ENCODE data around the gene PRKAR2A.
"Not testable (repeated sequence)": the region's sequence is repeated elsewhere in the genome, so short reads cannot be mapped to it uniquely, and the experiment has no call there.

The PRKAR2A gene

GRCh38 chr3:48770192-48770502 is 77.5 kb downstream of the PRKAR2A start:
- DNase-seq, result peak; percentile 25

- no peak for DNase-seq
Observed at GRCh38 chr3:48765376-48765775, 82.3 kb downstream of the PRKAR2A start.

- DNase-seq, result no peak
Observed at GRCh38 chr3:48762816-48763215, 84.9 kb downstream of the PRKAR2A start.

DNA sequence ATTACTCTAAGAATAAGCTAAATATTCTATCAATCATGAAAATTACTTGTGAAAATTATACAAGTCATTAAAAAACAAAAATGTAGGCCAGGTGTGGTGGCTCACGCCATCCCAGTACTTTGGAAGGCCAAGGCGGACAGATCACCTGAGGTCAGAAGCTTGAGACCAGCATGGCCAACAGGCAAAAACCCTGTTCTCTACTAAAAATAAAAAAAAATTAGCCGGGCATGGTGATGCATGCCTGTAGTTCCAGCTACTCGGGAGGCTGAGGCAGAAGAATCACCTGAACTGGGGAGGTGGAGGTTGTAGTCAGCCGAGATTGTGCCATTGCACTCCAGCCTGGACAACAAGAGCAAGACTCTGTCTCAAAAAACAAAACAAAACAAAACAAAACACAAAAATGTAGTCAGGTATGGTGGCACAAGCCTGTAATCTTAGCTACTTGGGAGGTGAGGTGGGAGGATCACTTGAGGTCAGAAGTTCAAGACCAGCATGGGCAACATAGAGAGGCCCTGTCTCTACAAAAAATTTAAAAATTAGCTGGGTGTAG is 87.6 kb downstream of the PRKAR2A start:
- DNase-seq, result not testable (repeated sequence)

DNA sequence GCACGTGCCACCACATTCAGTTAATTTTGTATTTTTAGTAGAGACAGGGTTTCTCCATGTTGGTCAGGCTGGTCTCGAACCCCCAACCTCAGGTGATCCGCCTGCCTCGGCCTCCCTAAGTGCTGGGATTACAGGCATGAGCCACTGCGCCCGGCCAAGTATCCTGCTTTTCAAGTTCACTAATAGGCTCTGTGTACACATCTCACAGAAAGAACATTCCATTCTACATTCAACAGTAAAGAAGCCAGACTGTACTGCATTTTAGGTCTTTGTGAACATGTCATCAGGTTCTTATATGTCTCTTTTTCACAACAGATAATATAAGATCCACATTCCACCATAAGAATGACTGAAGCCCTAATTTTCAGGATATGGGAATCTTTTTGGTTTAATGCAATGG is 88.1 kb downstream of the PRKAR2A start:
- DNase-seq, result not testable (repeated sequence)

- DNase-seq, result no peak
Observed at GRCh38 chr3:48759071-48759470, 88.6 kb downstream of the PRKAR2A start.

- DNase-seq, result no peak
Observed at GRCh38 chr3:48756640-48757039, 91.0 kb downstream of the PRKAR2A start.

DNA sequence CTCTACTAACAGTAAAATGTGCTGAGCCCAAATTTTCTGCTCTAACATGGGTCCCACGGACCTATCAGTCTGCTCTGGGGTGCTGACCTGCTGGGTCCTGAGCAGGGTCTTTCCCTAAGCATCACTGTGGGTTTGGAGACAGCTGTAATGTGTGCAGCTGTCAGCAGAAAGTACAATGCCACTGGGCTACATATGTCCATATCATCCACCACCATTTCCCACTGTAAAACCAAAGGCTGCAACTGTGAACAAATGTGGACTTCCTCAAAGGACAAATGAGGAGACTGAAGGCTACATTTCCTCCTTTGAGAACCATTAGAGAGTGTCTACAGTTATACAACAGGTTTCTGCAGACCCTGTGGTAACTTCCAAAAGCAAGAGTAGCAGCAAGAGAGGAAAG is 96.8 kb downstream of the PRKAR2A start:
- DNase-seq, result no peak

DNA sequence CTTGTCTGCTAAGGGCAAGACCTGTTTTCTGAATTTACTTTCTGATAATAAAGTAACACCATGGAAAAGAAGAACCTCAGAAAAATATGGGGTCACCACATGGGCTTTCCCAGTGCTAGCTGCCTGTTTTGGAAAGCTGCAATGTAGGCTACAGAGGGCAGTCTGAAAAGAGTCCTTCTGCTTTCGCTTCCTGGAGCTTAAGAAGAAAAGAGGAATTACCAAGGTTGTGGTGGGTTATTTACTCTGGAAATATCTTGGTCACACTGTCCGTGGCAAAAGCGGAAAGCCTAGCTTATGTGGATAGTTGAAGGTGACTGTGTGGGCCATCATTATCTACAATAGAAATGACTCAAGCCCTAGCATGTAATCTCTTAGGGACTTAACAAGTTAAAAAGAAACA is 98.9 kb downstream of the PRKAR2A start:
- DNase-seq, result no peak

GRCh38 chr3:48747706-48748105 is 100.0 kb downstream of the PRKAR2A start:
- DNase-seq, result no peak

- DNase-seq, result no peak
Observed at GRCh38 chr3:48747015-48747615, 100.6 kb downstream of the PRKAR2A start.

GRCh38 chr3:48743773-48744172 is 103.9 kb downstream of the PRKAR2A start:
- no peak for DNase-seq

DNA sequence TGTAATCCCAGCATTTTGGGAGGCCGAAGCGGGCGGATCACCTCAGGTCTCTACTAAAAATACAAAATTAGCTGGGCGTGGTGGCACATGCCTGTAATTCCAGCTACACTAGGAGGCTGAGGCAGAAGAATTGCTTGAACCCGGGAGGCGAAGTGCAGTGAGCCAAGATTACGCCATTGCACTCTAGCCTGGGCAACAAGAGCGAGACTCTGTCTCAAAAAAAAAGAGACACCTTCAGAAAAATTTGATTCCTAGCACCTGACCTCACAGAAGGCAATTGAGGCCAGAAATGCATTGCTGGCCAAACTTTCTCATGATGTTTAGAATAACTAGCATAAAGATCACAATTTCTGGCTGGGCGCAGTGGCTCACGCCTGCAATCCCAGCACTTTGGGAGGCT is 106.4 kb downstream of the PRKAR2A start:
- DNase-seq, result not testable (repeated sequence)

DNA sequence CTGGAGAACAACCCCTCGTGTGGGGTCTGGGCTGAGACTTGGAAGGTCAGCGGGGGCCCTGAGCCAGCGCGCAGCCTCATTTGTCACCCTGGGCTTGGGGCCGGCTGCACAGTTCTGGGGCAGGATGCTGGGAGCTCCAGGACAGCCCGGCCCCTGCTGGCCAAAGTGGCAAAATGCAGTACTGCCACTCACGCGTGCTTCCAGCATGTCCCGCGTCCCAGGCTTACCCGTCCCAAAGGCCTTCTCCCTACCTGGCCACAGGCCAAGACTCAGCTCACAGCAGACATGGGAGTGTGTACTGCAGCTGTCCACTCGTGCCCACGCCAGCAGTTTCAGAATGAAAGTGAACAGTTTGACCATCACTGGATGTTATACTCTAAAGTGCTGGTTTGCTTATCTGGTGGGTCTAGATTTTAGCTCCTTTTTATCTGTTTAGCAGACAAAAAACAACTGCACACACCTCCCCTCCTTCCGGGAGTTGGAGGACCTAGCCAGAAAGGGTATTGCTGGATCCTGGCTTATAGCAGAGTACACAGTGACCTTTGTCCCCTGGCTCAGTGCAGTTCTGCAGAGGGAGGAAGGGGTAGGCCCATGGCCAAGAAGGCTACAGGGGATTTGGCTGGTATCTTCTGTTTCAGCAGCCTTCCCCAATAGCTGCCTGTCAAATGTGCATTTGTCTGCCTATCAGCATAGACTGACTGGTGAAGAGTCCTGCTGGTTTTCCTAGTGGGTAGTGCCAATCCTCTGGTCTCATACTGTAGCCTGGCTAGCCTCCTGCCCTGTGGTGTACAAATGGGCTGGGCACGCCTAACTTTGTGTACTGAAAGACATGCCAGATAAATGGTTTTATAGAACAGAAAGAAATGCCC is 107.5 kb downstream of the PRKAR2A start:
- peak; percentile 57 for DNase-seq

GRCh38 chr3:48739617-48739954 is 108.1 kb downstream of the PRKAR2A start:
- DNase-seq, result no peak

GRCh38 chr3:48738926-48739616 is 108.6 kb downstream of the PRKAR2A start:
- no peak for DNase-seq

DNA sequence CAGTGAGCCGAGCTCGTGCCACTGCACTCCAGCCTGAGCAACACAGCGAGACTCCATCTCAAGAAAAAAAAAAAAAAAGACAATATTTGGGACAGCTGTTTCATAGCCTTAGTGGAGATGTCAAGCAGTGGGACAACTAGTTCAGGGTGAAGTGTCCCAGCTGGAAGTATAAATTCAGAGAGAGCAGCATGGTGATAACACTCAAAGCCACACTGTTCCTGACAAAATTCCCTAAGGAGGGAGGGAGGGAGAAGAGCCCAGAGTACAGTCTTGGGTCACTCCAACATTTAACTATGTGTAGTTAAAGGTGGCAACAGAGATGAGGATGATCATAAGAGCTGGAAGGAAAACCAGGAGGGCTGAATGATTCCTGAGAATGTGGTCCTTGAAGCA is 109.5 kb downstream of the PRKAR2A start:
- DNase-seq, result no peak

GRCh38 chr3:48735075-48735767 is 112.5 kb downstream of the PRKAR2A start:
- not testable (repeated sequence) for DNase-seq

GRCh38 chr3:48734541-48734940 is 113.1 kb downstream of the PRKAR2A start:
- not testable (repeated sequence) for DNase-seq

- DNase-seq, result not testable (repeated sequence)
Observed at GRCh38 chr3:48733752-48734518, 113.7 kb downstream of the PRKAR2A start.

- DNase-seq, result no peak
Observed at GRCh38 chr3:48727511-48727910, 120.2 kb downstream of the PRKAR2A start.

DNA sequence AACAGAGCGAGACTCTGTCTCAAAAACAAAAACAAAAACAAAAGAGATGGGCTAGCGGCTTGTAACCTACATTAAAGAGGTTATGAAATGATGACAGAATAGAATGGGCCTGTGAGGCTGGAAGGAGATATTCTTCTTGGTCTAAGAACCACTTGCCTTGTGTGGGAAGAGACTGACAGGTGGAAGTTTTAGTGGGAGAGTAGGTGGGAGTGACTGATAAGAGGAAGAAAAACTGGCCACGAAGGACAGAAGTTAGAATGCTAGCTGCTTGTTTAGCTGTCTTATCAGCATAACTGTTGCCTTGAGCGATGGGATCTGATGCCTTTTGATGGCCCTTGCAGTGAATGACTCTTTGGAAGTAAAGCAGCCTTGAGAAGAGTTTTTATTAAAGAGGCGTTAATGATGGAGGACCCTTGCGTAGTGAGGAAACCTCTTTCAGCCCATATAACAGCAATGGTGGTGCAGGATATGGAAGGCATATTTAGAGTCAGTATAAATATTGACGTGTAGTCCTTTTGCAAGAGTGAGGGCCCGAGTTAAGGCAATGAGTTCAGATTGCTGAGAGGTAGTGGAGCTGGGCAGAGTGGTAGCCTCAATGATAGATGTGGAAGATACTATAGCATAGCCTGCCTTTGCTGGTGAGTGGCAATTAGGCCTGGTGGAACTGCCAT is 122.4 kb downstream of the PRKAR2A start:
- not testable (repeated sequence) for DNase-seq

Data from kidney glomerular epithelial cell (primary cell).